Brain pericyte (primary cell): ENCODE results near the gene TAMM41.
"Not testable (repeated sequence)": the region's sequence is repeated elsewhere in the genome, so short reads cannot be mapped to it uniquely, and the experiment has no call there.

Experiments
- DNase-seq: peaks from one replicate; pipeline ENCODE4 v3.0.0-alpha.2; 2012; ENCODE audit warnings: low read depth, low spot score

The TAMM41 gene

DNA sequence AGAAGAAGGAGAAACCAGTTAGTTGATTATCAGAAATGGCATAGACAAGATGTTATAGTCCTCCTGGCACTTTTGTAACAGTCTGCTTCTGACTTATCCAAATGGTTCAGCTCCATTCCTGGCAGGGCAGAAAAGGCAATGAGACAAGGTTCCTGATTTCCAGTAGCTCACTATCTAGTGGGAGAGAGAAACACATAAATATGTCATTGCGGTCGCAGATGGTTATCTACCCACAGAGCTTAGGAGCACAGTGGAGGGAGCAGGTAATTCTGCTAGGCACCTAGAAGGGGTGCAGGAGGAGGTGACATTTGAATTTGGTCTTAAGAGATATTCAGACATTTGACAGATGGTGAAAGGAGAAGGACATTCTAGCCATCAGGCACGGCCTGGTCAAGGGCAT is 78.1 kb downstream of the TAMM41 start:
- DNase-seq = no peak

- DNase-seq = no peak
Observed at GRCh38 chr3:11764931-11765363, 81.7 kb downstream of the TAMM41 start.

GRCh38 chr3:11759996-11760395 is 86.7 kb downstream of the TAMM41 start:
- DNase-seq = no peak

- DNase-seq = no peak
Observed at GRCh38 chr3:11757929-11758328, 88.8 kb downstream of the TAMM41 start.

DNA sequence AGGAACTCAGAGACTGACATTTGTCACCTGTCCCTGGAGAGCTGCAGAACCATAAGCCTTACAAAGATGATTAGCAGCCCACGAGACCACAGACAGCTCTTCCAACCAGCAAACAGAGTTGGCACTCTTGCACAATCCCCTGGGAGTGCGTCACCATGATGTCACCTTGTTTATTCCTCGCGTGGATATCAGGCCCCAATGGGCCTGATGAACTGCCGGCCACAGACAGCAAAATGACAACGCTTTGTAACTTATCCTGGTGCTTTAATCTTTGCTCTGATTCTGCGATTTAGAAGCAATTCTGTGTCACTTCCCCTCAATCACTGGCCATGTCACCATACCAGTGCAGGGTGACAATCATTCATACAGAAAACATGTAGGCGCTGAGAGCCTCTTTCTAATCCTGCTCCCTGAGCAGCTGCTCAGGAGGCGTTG is 89.2 kb downstream of the TAMM41 start:
- DNase-seq = no peak

GRCh38 chr3:11755276-11755675 is 91.4 kb downstream of the TAMM41 start:
- no peak for DNase-seq

DNA sequence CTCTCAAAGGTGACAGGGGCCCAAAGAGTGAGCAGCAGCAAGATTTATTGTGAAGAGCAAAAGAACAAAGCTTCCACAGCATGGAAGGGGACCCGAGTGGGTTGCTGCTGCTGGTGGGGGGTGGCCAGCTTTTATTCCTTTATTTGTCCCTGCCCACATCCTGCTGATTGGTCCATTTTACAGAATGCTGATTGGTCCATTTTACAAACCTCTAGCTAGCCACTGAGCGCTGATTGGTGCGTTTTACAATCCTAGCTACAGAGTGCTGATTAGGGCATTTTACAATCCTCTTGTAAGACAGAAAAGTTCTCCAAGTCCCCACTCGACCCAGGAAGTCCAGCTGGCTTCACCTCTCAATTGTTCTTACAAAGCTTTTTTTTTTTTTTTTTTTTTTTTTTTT is 94.4 kb downstream of the TAMM41 start:
- DNase-seq = not testable (repeated sequence)

GRCh38 chr3:11748306-11748705 is 98.4 kb downstream of the TAMM41 start:
- not testable (repeated sequence) for DNase-seq
